HepG2 (cell line): Measurements from ENCODE around the gene PDE4D. TPM values are rescaled to one million over a fixed set of nuclear protein-coding genes. Genes with fewer than 3 reads are reported as not detected.

Source experiments
- ATAC-seq: fragments of 200-7000 bp; cut with Tn5 transposase; 3 replicates; pipeline ENCODE4 v1.9.1; 2020; ENCODE audit warnings: mild to moderate bottlenecking, moderate library complexity
- BruUV-seq: library from RNA; stranded (reverse); fragments of 400-500 nt; replicated peaks from 2 replicates; lab custom pipeline; 2021; lab: Mats Ljungman, UMichigan
- CTCF ChIA-PET: fragments of 300-600 bp; formaldehyde crosslinking; extraction: SDS; loops from one replicate; lab custom pipeline; 2021; ENCODE audit warnings: low total read pairs, inconsistent platforms, low intra/inter-chr PET ratio; lab: Yijun Ruan, JAX
- POLR2A ChIA-PET: fragments of 350-600 bp; sonication (Branson Sonifier 250); formaldehyde crosslinking; loops from one replicate; lab custom pipeline; 2020; ENCODE audit warnings: antibody characterized with exemption, inconsistent platforms; lab: Yijun Ruan, JAX
- DNase-seq: peaks from one replicate; pipeline ENCODE4 v3.0.0-alpha.2; 2015; ENCODE audit warnings: low spot score
- FAIRE-seq: peaks from 3 replicates; lab custom pipeline; 2011; peaks lifted over from hg19 to GRCh38; lab: Jason Lieb, UNC
- H2AFZ ChIP-seq: one replicate; pipeline ENCODE4 v1.6.1; 2011; ENCODE audit warnings: low read length, inconsistent platforms
- H3K27ac ChIP-seq: fragments of 300-600 bp; 3 replicates; pipeline ENCODE4 v1.8.0; 2011; ENCODE audit warnings: mixed run types, mild to moderate bottlenecking, mixed read lengths, low read length, inconsistent platforms; ENCODE audit not compliant: insufficient read depth; ENCODE audit errors: extremely low read length
- H3K27me3 ChIP-seq, 2 experiments: fragments of 200-600 bp in 1 of 2; 2 replicates in 1 of 2; 3 replicates in 1 of 2; pipeline versions ENCODE4 v1.6.0 to v1.8.0; 2011; ENCODE audit warnings: low read length in 2 of 2, mild to moderate bottlenecking in 2 of 2, moderate library complexity in 2 of 2, inconsistent platforms in 1 of 2; ENCODE audit not compliant: insufficient read depth in 2 of 2, control insufficient read depth in 1 of 2
- H3K36me3 ChIP-seq, 2 experiments: fragments of 200-600 bp in 1 of 2; replicated peaks in 1 of 2; 2 replicates in 1 of 2; 3 replicates in 1 of 2; pipeline versions ENCODE4 v1.5.1 to v1.8.0; 2011; ENCODE audit warnings: low read length in 2 of 2, inconsistent platforms in 1 of 2; ENCODE audit not compliant: insufficient read depth in 2 of 2, control insufficient read depth in 1 of 2
- H3K4me1 ChIP-seq: 2 replicates; pipeline ENCODE4 v1.5.1; 2012; ENCODE audit warnings: low read length, inconsistent platforms; ENCODE audit not compliant: insufficient read depth
- H3K4me2 ChIP-seq: 2 replicates; pipeline ENCODE4 v1.6.0; 2011; ENCODE audit warnings: low read depth, low read length, inconsistent platforms
- H3K4me3 ChIP-seq, 3 experiments: fragments of 200-600 bp in 1 of 3; sonication (generic), shearing (Covaris generic) in 1 of 3; replicated peaks in 1 of 3; 2 replicates each; pipeline ENCODE4 v1.5.1; 2011 to 2016; ENCODE audit warnings: low read length in 3 of 3, inconsistent platforms in 2 of 3, low read depth in 2 of 3, mild to moderate bottlenecking in 2 of 3, control low read depth in 1 of 3, mixed read lengths in 1 of 3; ENCODE audit not compliant: insufficient read depth in 1 of 3
- H3K79me2 ChIP-seq: one replicate; pipeline ENCODE4 v1.6.1; 2011; ENCODE audit warnings: low read length, inconsistent platforms; ENCODE audit not compliant: insufficient read depth
- H3K9ac ChIP-seq: 2 replicates; pipeline ENCODE4 v1.6.0; 2011; ENCODE audit warnings: mild to moderate bottlenecking, low read depth, low read length, inconsistent platforms; ENCODE audit not compliant: insufficient read depth
- H3K9me3 ChIP-seq: 2 replicates; pipeline ENCODE4 v1.5.1; 2012; ENCODE audit warnings: mild to moderate bottlenecking, low read length
- H4K20me1 ChIP-seq: 2 replicates; pipeline ENCODE4 v1.6.0; 2011; ENCODE audit warnings: inconsistent platforms, mild to moderate bottlenecking, low read length, moderate library complexity; ENCODE audit not compliant: insufficient read depth
- ATF3 ChIP-seq: sonication (generic); formaldehyde crosslinking; IDR thresholded peaks from 2 replicates; pipeline ENCODE4 v1.4.0; 2020; ENCODE audit warnings: missing genetic modification reagents
- FOSL2 ChIP-seq: sonication (generic); formaldehyde crosslinking; IDR thresholded peaks from 2 replicates; pipeline ENCODE4 v1.4.0; 2020; ENCODE audit warnings: missing genetic modification reagents
- GPN1 ChIP-seq: sonication (generic); formaldehyde crosslinking; IDR thresholded peaks from 2 replicates; pipeline ENCODE4 v1.5.1; 2020; ENCODE audit warnings: missing genetic modification reagents, borderline replicate concordance
- GTF3A ChIP-seq: sonication (generic); formaldehyde crosslinking; conservative IDR thresholded peaks from 2 replicates; pipeline ENCODE4 v1.4.0; 2020; ENCODE audit warnings: mild to moderate bottlenecking, missing genetic modification reagents
- HHEX ChIP-seq: IDR thresholded peaks from 2 replicates; pipeline ENCODE4 v1.6.1; 2016; ENCODE audit warnings: control low read depth
- KLF9 ChIP-seq: IDR thresholded peaks from 2 replicates; pipeline ENCODE4 v1.6.1; 2016; ENCODE audit warnings: low read depth
- MEF2D ChIP-seq: sonication (generic); formaldehyde crosslinking; IDR thresholded peaks from 2 replicates; pipeline ENCODE4 v1.5.1; 2020; ENCODE audit warnings: mild to moderate bottlenecking, missing genetic modification reagents
- NFE2L2 ChIP-seq: fragments of 150-350 bp; IDR thresholded peaks from 2 replicates; pipeline ENCODE4 v1.6.1; 2014; ENCODE audit warnings: low read length
- PHF20 ChIP-seq: sonication (generic); formaldehyde crosslinking; IDR thresholded peaks from 2 replicates; pipeline ENCODE4 v1.5.0; 2020; ENCODE audit warnings: mild to moderate bottlenecking, missing genetic modification reagents
- RARG ChIP-seq: sonication (generic); formaldehyde crosslinking; IDR thresholded peaks from 2 replicates; pipeline ENCODE4 v1.4.0; 2020; ENCODE audit warnings: low read depth, mild to moderate bottlenecking, missing genetic modification reagents
- STAT5B ChIP-seq: sonication (generic); formaldehyde crosslinking; IDR thresholded peaks from 2 replicates; pipeline ENCODE4 v1.4.0; 2020; ENCODE audit warnings: missing genetic modification reagents
- THYN1 ChIP-seq: sonication (generic); formaldehyde crosslinking; IDR thresholded peaks from 2 replicates; pipeline ENCODE4 v1.8.1; 2023; ENCODE audit warnings: low read depth, mild to moderate bottlenecking, moderate library complexity, missing genetic modification reagents, borderline replicate concordance
- TRIM22 ChIP-seq: fragments of 450-650 bp; IDR thresholded peaks from 2 replicates; pipeline ENCODE4 v1.6.1; 2017
- WGBS: methylation state at CpG from one replicate; pipeline ENCODE4 v1.1.6; 2017; ENCODE audit warnings: low lambda C conversion rate; 5-methylcytosine and 5-hydroxymethylcytosine counted together
- in situ Hi-C: cut with HindIII; loops from 2 replicates; pipeline ENCODE4 v1.10.0; 2017; ENCODE audit warnings: low pct_unique_long_range_greater_than_20kb; ENCODE audit not compliant: extremely low pct_ligation_motif_present
- intact Hi-C: fragments of 100-400 bp; cut with micrococcal nuclease; formaldehyde crosslinking; loops from one replicate; pipeline ENCODE4 v1.10.0; 2022; ENCODE audit not compliant: unreplicated experiment
- polyA plus RNA-seq, 8 experiments: library from polyadenylated mRNA; depleted of rRNA in 3 of 8; stranded (reverse) in 7 of 8; unstranded in 1 of 8; fragments of >200 nt; fragmentation: Illumina TruSeq in 4 of 8; extraction: Trizol in 4 of 8; gene quantifications; 2 replicates each; pipeline versions ENCODE4 v1.2.1 to v1.2.3, GENCODE V29; 2011 to 2016; ENCODE audit warnings: low read depth in 4 of 8, missing spikeins in 1 of 8, mixed read lengths in 1 of 8; ENCODE audit not compliant: insufficient read depth in 1 of 8
- total RNA-seq, 5 experiments: library from RNA; depleted of rRNA; stranded (reverse); fragments of >200 nt; fragmentation: Illumina TruSeq; extraction: Trizol; gene quantifications; 2 replicates each; pipeline ENCODE4 v1.2.3, GENCODE V29; 2016; ENCODE audit warnings: low read depth in 1 of 5
- TF ChIP-seq, protein P1 (sequence below): sonication (generic); formaldehyde crosslinking; IDR thresholded peaks from 2 replicates; pipeline ENCODE4 v1.5.0; 2020; ENCODE audit warnings: missing genetic modification reagents

Gene PDE4D
- total and polyA plus RNA-seq, 2 of the 13 experiments (the other 11 are each of a cell fraction or from before 2014, with no cell fraction given) = 7.0 to 12.2 TPM

- intact Hi-C loops = no loop called here
- FAIRE-seq = no peak
- ATAC-seq = no peak
- Histone ChIP-seq H3K4me2 (no peak overlapping the region), H3K9ac (no peak overlapping the region), H3K4me3 (no peak overlapping the region), H2AFZ (no peak overlapping the region), H3K27ac (no peak overlapping the region), H3K27me3 (no peaks in the 10 kb centered on the region; a peak in 1 of 5 replicates), H3K9me3 (no peaks in the 10 kb centered on the region), H4K20me1 (no peaks in the 10 kb centered on the region), H3K4me1 (no peaks in the 10 kb centered on the region), H3K36me3 (peaks cover 0 to 9% of the 10 kb centered on the region in 2 experiments; a peak in 2 of 5 replicates), H3K79me2 (no peaks in the 10 kb centered on the region)
- in situ Hi-C loops = no loop called here
- BruUV-seq = no TSS peak
- TF ChIP-seq ATF3 (CRISPR knock-in tag) (no peak), HHEX (CRISPR knock-in tag) (no peak), GTF3A (CRISPR knock-in tag) (no peak), NFE2L2 (no peak), STAT5B (CRISPR knock-in tag) (no peak), FOSL2 (CRISPR knock-in tag) (no peak), PHF20 (CRISPR knock-in tag) (no peak)
- TF ChIP-seq, protein P1, sequence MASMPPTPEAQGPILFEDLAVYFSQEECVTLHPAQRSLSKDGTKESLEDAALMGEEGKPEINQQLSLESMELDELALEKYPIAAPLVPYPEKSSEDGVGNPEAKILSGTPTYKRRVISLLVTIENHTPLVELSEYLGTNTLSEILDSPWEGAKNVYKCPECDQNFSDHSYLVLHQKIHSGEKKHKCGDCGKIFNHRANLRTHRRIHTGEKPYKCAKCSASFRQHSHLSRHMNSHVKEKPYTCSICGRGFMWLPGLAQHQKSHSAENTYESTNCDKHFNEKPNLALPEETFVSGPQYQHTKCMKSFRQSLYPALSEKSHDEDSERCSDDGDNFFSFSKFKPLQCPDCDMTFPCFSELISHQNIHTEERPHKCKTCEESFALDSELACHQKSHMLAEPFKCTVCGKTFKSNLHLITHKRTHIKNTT (CRISPR knock-in tag) = no peak
- no peak for DNase-seq
- ChIA-PET CTCF (no interaction called here), POLR2A (no interaction called here)
- 57% methylated on average over 5 of the region's 5 CpGs for WGBS
Measured at GRCh38 chr5:58974083-58974482, 919.4 kb downstream of the PDE4D start.

GRCh38 chr5:58972301-58972700 is 921.2 kb downstream of the PDE4D start:
- in situ Hi-C loops = no loop called here
- no peak overlapping the region for H3K4me2 ChIP-seq
- CTCF ChIA-PET = no interaction called here
- TF ChIP-seq KLF9 (no peak), MEF2D (CRISPR knock-in tag) (no peak), GPN1 (CRISPR knock-in tag) (no peak), THYN1 (CRISPR knock-in tag) (no peak), TRIM22 (no peak), RARG (CRISPR knock-in tag) (no peak)

More at GRCh38 chr5:58972301-58972700, 921.2 kb downstream of the PDE4D start:
- H3K27me3 ChIP-seq = no peaks in the 10 kb centered on the region; a peak in 1 of 5 replicates
- no peak overlapping the region for H3K27ac ChIP-seq
- POLR2A ChIA-PET = no interaction called here
- no peaks in the 10 kb centered on the region for H3K79me2 ChIP-seq
- no peaks in the 10 kb centered on the region for H3K4me1 ChIP-seq
- no peak overlapping the region for H3K9ac ChIP-seq
- H4K20me1 ChIP-seq = no peaks in the 10 kb centered on the region
- no peak overlapping the region for H2AFZ ChIP-seq
- no peaks in the 10 kb centered on the region for H3K9me3 ChIP-seq
- BruUV-seq = no TSS peak
- intact Hi-C loops = no loop called here
- WGBS = 13% methylated on average over 1 of the region's 1 CpG
- H3K36me3 ChIP-seq = peaks cover 0 to 9% of the 10 kb centered on the region in 2 experiments; a peak in 1 of 5 replicates
- no peak for ATAC-seq
- no peak for DNase-seq
- no peak for FAIRE-seq
- no peak overlapping the region for H3K4me3 ChIP-seq
